Measurements from ENCODE around the gene POU3F3. TPM values are rescaled to one million over a fixed set of nuclear protein-coding genes. Genes with fewer than 3 reads are reported as not detected.

The POU3F3 gene
- total RNA-seq, 3 donors from 2014 or later (not counting 1 experiment from before 2014, with no cell fraction given): not detected

GRCh38 chr2:104859766-104860450 lies 6.0 kb downstream of the POU3F3 start:
- H3K27me3 Mint-ChIP-seq (ENCODE audit: low read depth in 2 of 2): peaks cover 60 to 77% of the 10 kb centered on the region in 2 donors
- H3K9me3 Mint-ChIP-seq: peaks cover 0 to 2% of the 10 kb centered on the region in 2 donors
- H3K27ac Mint-ChIP-seq: no peak overlapping the region
- Histone ChIP-seq H3K27me3 (ENCODE audit: control insufficient read depth, insufficient read depth, low read length) (peaks cover 78% of the 10 kb centered on the region), H3K4me3 (ENCODE audit: low read length) (no peak overlapping the region), H3K36me3 (ENCODE audit: control insufficient read depth, insufficient read depth, low read length) (no peaks in the 10 kb centered on the region), H3K4me1 (ENCODE audit: control insufficient read depth, insufficient read depth, low read length) (peaks cover 19% of the 10 kb centered on the region), H3K9me3 (ENCODE audit: control insufficient read depth, insufficient read depth, low read length) (no peaks in the 10 kb centered on the region), H3K27ac (ENCODE audit: low read length) (no peak overlapping the region)
- ATAC-seq (no peak), DNase-seq (no peak)
- intact Hi-C loops (cut with micrococcal nuclease): loop anchor here (10.0 kb wide), 1 partner anchor 215 kb away; no protein-coding TSS in a partner anchor
- peaks cover 9 to 23% of the 10 kb centered on the region in 2 donors for H3K4me1 Mint-ChIP-seq
- no peak overlapping the region for H3K4me3 Mint-ChIP-seq
- 12% methylated on average over 1 of the region's 1 CpG for WGBS (ENCODE audit: insufficient coverage)
- H3K36me3 Mint-ChIP-seq: peaks cover 24% of the 10 kb centered on the region
- TF ChIP-seq CTCF (IDR thresholded peaks at IDR 0.05): no peak

- no peaks in the 10 kb centered on the region for H3K36me3 ChIP-seq (ENCODE audit: control insufficient read depth, insufficient read depth, low read length)
- H3K4me3 Mint-ChIP-seq: no peak overlapping the region
- peaks cover 9 to 23% of the 10 kb centered on the region in 2 donors for H3K4me1 Mint-ChIP-seq
- H3K4me3 ChIP-seq (ENCODE audit: low read length): no peak overlapping the region
- DNase-seq: no peak
- intact Hi-C loops (cut with micrococcal nuclease): no loop called here
- H3K27me3 ChIP-seq (ENCODE audit: control insufficient read depth, insufficient read depth, low read length): peaks cover 81% of the 10 kb centered on the region
- 42% methylated on average over 3 of the region's 4 CpGs for WGBS (ENCODE audit: insufficient coverage)
- H3K4me1 ChIP-seq (ENCODE audit: control insufficient read depth, insufficient read depth, low read length): peaks cover 19% of the 10 kb centered on the region
- H3K27ac ChIP-seq (ENCODE audit: low read length): no peak overlapping the region
- no peak for TF ChIP-seq CTCF (IDR thresholded peaks at IDR 0.05)
- H3K27ac Mint-ChIP-seq: no peak overlapping the region
- peaks cover 24% of the 10 kb centered on the region for H3K36me3 Mint-ChIP-seq
- no peaks in the 10 kb centered on the region for H3K9me3 ChIP-seq (ENCODE audit: control insufficient read depth, insufficient read depth, low read length)
- H3K27me3 Mint-ChIP-seq (ENCODE audit: low read depth in 2 of 2): peaks cover 65 to 82% of the 10 kb centered on the region in 2 donors
- peaks cover 0 to 2% of the 10 kb centered on the region in 2 donors for H3K9me3 Mint-ChIP-seq
- ATAC-seq: no peak
Observed at GRCh38 chr2:104860451-104860790, 6.5 kb downstream of the POU3F3 start.

- H3K27ac Mint-ChIP-seq: no peak overlapping the region
- ATAC-seq (no peak), DNase-seq (no peak)
- no peak overlapping the region for H3K4me3 Mint-ChIP-seq
- no peak for TF ChIP-seq CTCF (IDR thresholded peaks at IDR 0.05)
- peaks cover 76 to 92% of the 10 kb centered on the region in 2 donors for H3K27me3 Mint-ChIP-seq (ENCODE audit: low read depth in 2 of 2)
- peaks cover 88% of the 10 kb centered on the region for H3K27me3 ChIP-seq (ENCODE audit: control insufficient read depth, insufficient read depth, low read length)
- 9% methylated on average over 11 of the region's 11 CpGs for WGBS (ENCODE audit: insufficient coverage)
- H3K36me3 ChIP-seq (ENCODE audit: control insufficient read depth, insufficient read depth, low read length): no peaks in the 10 kb centered on the region
- peaks cover 9 to 20% of the 10 kb centered on the region in 2 donors for H3K4me1 Mint-ChIP-seq
- peaks cover 32% of the 10 kb centered on the region for H3K36me3 Mint-ChIP-seq
- H3K9me3 ChIP-seq (ENCODE audit: control insufficient read depth, insufficient read depth, low read length): no peaks in the 10 kb centered on the region
- H3K4me3 ChIP-seq (ENCODE audit: low read length): no peak overlapping the region
- intact Hi-C loops (cut with micrococcal nuclease): no loop called here
- H3K4me1 ChIP-seq (ENCODE audit: control insufficient read depth, insufficient read depth, low read length): peaks cover 16% of the 10 kb centered on the region
- peaks cover 0 to 2% of the 10 kb centered on the region in 2 donors for H3K9me3 Mint-ChIP-seq
- H3K27ac ChIP-seq (ENCODE audit: low read length): no peak overlapping the region
Observed at GRCh38 chr2:104861351-104862057, 7.6 kb downstream of the POU3F3 start.

Measured in natural killer cell (primary cell).